ENCODE data around the gene USH1G. TPM values are rescaled to one million over a fixed set of nuclear protein-coding genes. Genes with fewer than 3 reads are reported as not detected.

Gene USH1G
- total and polyA plus RNA-seq, 2 of the 13 experiments (the other 11 are each of a cell fraction or from before 2014, with no cell fraction given), result 0.04 TPM; not detected in 1

DNA sequence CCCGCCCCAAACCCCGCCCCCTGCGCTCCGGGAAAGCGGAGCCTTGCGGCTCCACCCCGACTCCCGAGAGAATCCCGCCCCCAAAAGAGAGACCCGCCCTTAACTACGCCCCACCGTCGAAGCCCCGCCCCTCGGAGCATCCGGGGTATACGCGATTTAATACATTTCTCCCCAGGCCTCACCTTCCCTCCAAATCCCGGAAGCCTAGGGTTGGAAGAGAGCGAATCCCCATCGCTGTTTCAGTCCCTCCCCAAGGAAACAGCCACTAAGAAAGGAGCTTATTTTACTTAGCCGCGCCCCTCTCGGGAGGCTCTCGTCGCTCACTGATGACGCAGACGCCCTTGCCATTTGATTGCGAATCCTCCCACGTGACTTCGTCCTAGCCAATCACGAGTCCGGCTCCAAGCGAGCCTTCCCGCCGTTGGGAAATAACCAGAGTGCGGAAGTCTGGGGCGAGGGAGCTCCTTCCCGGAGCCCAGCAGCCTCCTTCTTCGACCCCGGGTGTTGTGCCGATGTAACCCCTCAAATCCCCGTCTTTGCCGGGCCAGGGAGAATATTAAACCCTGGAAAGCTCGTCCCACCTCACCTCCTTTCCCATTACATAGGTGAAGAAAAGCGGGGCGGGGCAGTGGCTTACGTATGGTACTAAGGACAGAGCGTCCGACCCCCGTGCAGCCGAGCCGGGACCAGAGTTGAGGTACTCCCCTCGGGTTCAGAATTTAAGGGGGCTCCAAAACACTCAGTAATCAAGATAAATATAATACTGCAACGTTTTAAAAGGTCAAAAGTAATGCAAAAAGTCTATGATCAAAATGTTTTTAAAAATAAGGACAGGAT is 49.8 kb downstream of the USH1G start (continued):
- TF ChIP-seq ZBTB39 (CRISPR knock-in tag; IDR thresholded peaks at IDR 0.05), result no peak
- no peak for TF ChIP-seq IRF1 (CRISPR knock-in tag; IDR thresholded peaks at IDR 0.05; ENCODE audit: low read depth)
- no peak for TF ChIP-seq PRPF4 (IDR thresholded peaks at IDR 0.05; ENCODE audit: low read depth, low read length, poor library complexity, severe bottlenecking)
- TF ChIP-seq PHF20 (CRISPR knock-in tag; IDR thresholded peaks at IDR 0.05), result peak; percentile 97
- TF ChIP-seq, protein P1, sequence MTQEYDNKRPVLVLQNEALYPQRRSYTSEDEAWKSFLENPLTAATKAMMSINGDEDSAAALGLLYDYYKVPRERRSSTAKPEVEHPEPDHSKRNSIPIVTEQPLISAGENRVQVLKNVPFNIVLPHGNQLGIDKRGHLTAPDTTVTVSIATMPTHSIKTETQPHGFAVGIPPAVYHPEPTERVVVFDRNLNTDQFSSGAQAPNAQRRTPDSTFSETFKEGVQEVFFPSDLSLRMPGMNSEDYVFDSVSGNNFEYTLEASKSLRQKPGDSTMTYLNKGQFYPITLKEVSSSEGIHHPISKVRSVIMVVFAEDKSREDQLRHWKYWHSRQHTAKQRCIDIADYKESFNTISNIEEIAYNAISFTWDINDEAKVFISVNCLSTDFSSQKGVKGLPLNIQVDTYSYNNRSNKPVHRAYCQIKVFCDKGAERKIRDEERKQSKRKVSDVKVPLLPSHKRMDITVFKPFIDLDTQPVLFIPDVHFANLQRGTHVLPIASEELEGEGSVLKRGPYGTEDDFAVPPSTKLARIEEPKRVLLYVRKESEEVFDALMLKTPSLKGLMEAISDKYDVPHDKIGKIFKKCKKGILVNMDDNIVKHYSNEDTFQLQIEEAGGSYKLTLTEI (CRISPR knock-in tag; conservative IDR thresholded peaks at IDR 0.05), result no peak
- peak; percentile 84; the same call in 2 of the 3 replicates for TF ChIP-seq MXI1 (IDR thresholded peaks at IDR 0.05; ENCODE audit: borderline replicate concordance, low read depth, low read length)
- TF ChIP-seq CERS6 (CRISPR knock-in tag; IDR thresholded peaks at IDR 0.05), result no peak
- TF ChIP-seq ZNF674 (CRISPR knock-in tag; IDR thresholded peaks at IDR 0.05; ENCODE audit: low read depth), result no peak
- 0 out of 2 replicates have a peak, but pooled peaks have one; percentile 17 for TF ChIP-seq ZNF33A (CRISPR knock-in tag; IDR thresholded peaks at IDR 0.05; ENCODE audit: borderline replicate concordance)
- no peak for TF ChIP-seq KDM3A (CRISPR knock-in tag; IDR thresholded peaks at IDR 0.05; ENCODE audit: low read depth)
- no peak for TF ChIP-seq ZBTB1 (CRISPR knock-in tag; IDR thresholded peaks at IDR 0.05; ENCODE audit: borderline replicate concordance)
- TF ChIP-seq FOXP1 (IDR thresholded peaks at IDR 0.05), result no peak
- no peak for TF ChIP-seq FOXP1 (CRISPR knock-in tag; IDR thresholded peaks at IDR 0.05)
- no peak for TF ChIP-seq ZNF207 (IDR thresholded peaks at IDR 0.05; ENCODE audit: borderline replicate concordance)
- TF ChIP-seq FOXM1 (CRISPR knock-in tag; IDR thresholded peaks at IDR 0.05), result no peak
- TF ChIP-seq SMC3 (IDR thresholded peaks at IDR 0.05; ENCODE audit: low read length), result no peak; the same call in 1 of the 2 replicates
- TF ChIP-seq SUZ12 (IDR thresholded peaks at IDR 0.05; ENCODE audit: low read depth, low read length), result no peak
- peak; percentile 78; the same call in 1 of the 2 replicates for TF ChIP-seq GMEB1 (CRISPR knock-in tag; IDR thresholded peaks at IDR 0.05; ENCODE audit: borderline replicate concordance)
- peak; percentile 19; the same call in 1 of the 2 replicates for TF ChIP-seq YEATS4 (CRISPR knock-in tag; IDR thresholded peaks at IDR 0.05; ENCODE audit: borderline replicate concordance)
- peak; percentile 12; the same call in 1 of the 2 replicates for TF ChIP-seq TAF1 (CRISPR knock-in tag; IDR thresholded peaks at IDR 0.05)
- TF ChIP-seq NPAS2 (CRISPR knock-in tag; IDR thresholded peaks at IDR 0.05; ENCODE audit: borderline replicate concordance), result no peak
- TF ChIP-seq CREM (IDR thresholded peaks at IDR 0.05), result peak; percentile 100
- TF ChIP-seq CREM (CRISPR knock-in tag; IDR thresholded peaks at IDR 0.05), result peak; percentile 89

Measured in HepG2 (cell line).